ENCODE measurements around the gene IP6K1. TPM values are rescaled to one million over a fixed set of nuclear protein-coding genes. Genes with fewer than 3 reads are reported as not detected.

The IP6K1 gene
- total RNA-seq, 2 experiments from 2014 or later: 27.4 to 30.9 TPM

GRCh38 chr3:49794926-49795905, 8.9 kb upstream of the IP6K1 start:
- no peak for DNase-seq (ENCODE audit: low spot score)
- Histone ChIP-seq H3K4me3 (ENCODE audit: low read depth, low read length, poor library complexity, severe bottlenecking) (no peak overlapping the region), H3K9me3 (ENCODE audit: low read length) (no peaks in the 10 kb centered on the region), H3K27ac (ENCODE audit: low read depth, low read length, poor library complexity, severe bottlenecking) (no peak overlapping the region), H3K9me2 (ENCODE audit: insufficient read depth, low read length) (no peaks in the 10 kb centered on the region), H2AFZ (ENCODE audit: low read length) (no peak overlapping the region), H3K4me2 (ENCODE audit: low read length) (no peak overlapping the region), H3K4me1 (ENCODE audit: insufficient read depth, low read length, poor library complexity, severe bottlenecking) (peaks cover 5% of the 10 kb centered on the region), H4K20me1 (ENCODE audit: insufficient read depth, low read length) (no peaks in the 10 kb centered on the region), H3K36me3 (ENCODE audit: insufficient read depth, low read length) (no peaks in the 10 kb centered on the region), H3K79me2 (ENCODE audit: insufficient read depth, low read depth, low read length) (no peaks in the 10 kb centered on the region)
- intact Hi-C loops (cut with micrococcal nuclease; ENCODE audit: unreplicated experiment): no loop called here
- TF ChIP-seq, protein P1, sequence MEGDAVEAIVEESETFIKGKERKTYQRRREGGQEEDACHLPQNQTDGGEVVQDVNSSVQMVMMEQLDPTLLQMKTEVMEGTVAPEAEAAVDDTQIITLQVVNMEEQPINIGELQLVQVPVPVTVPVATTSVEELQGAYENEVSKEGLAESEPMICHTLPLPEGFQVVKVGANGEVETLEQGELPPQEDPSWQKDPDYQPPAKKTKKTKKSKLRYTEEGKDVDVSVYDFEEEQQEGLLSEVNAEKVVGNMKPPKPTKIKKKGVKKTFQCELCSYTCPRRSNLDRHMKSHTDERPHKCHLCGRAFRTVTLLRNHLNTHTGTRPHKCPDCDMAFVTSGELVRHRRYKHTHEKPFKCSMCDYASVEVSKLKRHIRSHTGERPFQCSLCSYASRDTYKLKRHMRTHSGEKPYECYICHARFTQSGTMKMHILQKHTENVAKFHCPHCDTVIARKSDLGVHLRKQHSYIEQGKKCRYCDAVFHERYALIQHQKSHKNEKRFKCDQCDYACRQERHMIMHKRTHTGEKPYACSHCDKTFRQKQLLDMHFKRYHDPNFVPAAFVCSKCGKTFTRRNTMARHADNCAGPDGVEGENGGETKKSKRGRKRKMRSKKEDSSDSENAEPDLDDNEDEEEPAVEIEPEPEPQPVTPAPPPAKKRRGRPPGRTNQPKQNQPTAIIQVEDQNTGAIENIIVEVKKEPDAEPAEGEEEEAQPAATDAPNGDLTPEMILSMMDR (conservative IDR thresholded peaks at IDR 0.05; ENCODE audit: low read length): no peak
- TF ChIP-seq EZH2phosphoT487 (IDR thresholded peaks at IDR 0.05; ENCODE audit: borderline replicate concordance, low read depth, low read length): no peak
- ChIA-PET POLR2A (interaction anchor here (0.7 to 1.2 kb wide), 2 partner anchors 37 to 43 kb away, joined by 3 read pairs; no protein-coding TSS in a partner anchor), CTCF (ENCODE audit: unreplicated experiment) (no interaction called here)
- BruUV-seq (replicated peaks): no TSS peak

DNA sequence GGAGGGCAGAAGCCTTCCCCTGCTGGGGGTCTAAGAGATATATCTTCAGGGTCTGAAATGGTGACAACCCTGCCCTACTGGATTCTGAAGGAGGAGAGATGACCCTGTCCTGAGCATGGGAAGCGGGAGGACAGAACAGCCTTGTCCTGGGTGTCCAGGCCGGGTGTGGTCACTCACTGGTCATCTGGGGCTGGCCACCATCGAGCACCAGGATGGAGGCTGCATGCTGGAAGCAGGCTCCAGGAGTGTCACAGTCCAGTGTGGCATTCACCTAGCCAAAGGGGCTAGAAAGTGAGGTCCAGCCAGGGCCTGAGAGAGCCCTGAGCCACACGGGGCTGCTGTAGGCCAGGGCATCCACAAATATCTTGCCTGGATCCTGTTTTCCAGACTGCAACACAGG, 8.1 kb upstream of the IP6K1 start:
- intact Hi-C loops (cut with micrococcal nuclease; ENCODE audit: unreplicated experiment): no loop called here
- H3K4me3 ChIP-seq (ENCODE audit: low read depth, low read length, poor library complexity, severe bottlenecking): no peak overlapping the region
- no peaks in the 10 kb centered on the region for H3K36me3 ChIP-seq (ENCODE audit: insufficient read depth, low read length)
- no TSS peak for BruUV-seq (replicated peaks)
- ChIA-PET POLR2A (interaction anchor here (1.2 kb wide), 1 partner anchor 44 kb away, joined by 3 read pairs; no protein-coding TSS in a partner anchor), CTCF (ENCODE audit: unreplicated experiment) (no interaction called here)
- H3K9me3 ChIP-seq (ENCODE audit: low read length): no peaks in the 10 kb centered on the region
- no peak for DNase-seq (ENCODE audit: low spot score)
- no peak overlapping the region for H2AFZ ChIP-seq (ENCODE audit: low read length)
- H3K9me2 ChIP-seq (ENCODE audit: insufficient read depth, low read length): no peaks in the 10 kb centered on the region
- H3K27ac ChIP-seq (ENCODE audit: low read depth, low read length, poor library complexity, severe bottlenecking): no peak overlapping the region
- H3K79me2 ChIP-seq (ENCODE audit: insufficient read depth, low read depth, low read length): no peaks in the 10 kb centered on the region
- H3K4me1 ChIP-seq (ENCODE audit: insufficient read depth, low read length, poor library complexity, severe bottlenecking): peaks cover 13% of the 10 kb centered on the region
- no peak for TF ChIP-seq EZH2phosphoT487 (IDR thresholded peaks at IDR 0.05; ENCODE audit: borderline replicate concordance, low read depth, low read length)
- TF ChIP-seq, protein P1 (conservative IDR thresholded peaks at IDR 0.05; ENCODE audit: low read length): no peak
- H3K4me2 ChIP-seq (ENCODE audit: low read length): no peak overlapping the region
- H4K20me1 ChIP-seq (ENCODE audit: insufficient read depth, low read length): no peaks in the 10 kb centered on the region
